Globus pallidus (tissue), 1 donor: ENCODE measurements around the gene ANKMY1.
"Not testable (repeated sequence)": the region's sequence is repeated elsewhere in the genome, so short reads cannot be mapped to it uniquely, and the experiment has no call there.

Source experiments
- DNase-seq: peaks from one replicate; pipeline ENCODE4 v3.0.0-alpha.2; 2015; ENCODE audit warnings: low spot score

Gene ANKMY1

DNA sequence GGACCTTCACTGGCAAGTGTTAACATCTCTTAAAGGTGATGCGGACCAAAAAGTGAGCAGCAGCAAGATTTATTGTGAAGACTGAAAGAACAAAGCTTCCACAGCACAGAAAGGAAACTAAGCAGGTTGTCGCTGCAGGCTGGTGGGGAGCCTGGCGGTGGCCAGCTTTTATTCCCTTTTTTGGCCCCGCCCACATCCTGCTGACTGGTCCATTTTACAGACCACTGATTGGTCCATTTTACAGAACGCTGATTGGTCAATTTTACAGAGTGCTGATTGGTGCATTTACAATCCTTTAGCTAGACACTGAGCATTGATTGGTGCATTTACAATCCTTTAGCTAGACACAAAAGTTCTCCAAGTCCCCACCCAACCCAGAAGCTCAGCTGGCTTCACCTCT is 35.9 kb downstream of the ANKMY1 start:
- DNase-seq, result not testable (repeated sequence)

DNA sequence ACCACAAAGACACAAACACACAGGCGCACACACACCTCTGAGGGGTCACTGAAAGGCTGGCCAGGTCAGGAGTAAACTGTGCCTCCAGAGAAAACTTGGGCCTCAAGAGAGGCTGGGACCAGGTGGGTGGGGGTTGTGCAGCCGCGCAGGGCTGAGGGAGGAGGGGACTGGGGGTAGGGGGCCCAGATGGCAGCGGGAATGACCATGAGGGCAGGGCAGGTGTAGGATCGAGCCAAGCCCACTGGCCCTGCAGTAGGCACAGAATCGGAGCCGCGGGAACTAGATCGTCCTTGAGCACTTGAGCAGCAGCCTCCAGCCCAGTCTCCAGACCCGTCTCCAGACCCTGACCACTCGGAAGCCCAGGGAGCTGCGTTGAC is 36.8 kb downstream of the ANKMY1 start:
- no peak for DNase-seq

DNA sequence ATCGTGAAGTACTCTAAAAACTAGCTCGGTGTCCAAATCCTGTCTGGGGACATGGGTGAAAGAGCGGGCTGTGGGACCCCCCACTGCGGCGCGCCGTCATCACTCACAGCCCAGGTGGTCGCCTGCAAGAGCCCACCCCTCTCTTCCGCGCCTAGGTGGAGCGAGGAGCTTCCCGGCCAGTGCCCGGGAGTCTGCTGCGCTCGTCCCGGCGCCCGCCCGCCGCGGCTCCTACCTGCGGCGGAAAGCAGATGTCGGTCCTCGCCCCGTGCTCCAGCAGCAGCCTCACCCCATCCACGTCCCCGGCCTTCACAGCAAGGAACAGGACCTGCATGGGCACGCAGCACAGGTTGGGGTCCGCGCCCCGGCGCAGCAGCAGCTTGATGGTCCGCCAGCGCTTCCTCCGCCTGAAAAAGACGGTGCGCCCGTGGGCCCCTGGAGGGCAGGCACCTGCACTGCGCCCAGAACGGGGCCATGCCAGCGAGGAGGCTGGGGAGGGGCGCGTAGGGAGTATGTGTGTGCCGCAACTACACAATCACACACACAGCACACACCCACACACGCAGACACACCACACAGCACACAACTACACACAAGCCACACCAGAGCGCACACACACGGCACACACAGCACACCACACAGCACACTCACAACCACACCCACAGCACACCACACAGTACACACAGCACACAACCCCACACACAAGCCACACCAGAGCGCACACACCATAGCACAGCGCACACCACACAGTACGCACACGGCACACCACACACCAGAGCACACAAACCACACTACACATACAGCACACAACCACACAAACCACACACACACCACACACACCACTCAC is 37.4 kb downstream of the ANKMY1 start:
- no peak for DNase-seq

DNA sequence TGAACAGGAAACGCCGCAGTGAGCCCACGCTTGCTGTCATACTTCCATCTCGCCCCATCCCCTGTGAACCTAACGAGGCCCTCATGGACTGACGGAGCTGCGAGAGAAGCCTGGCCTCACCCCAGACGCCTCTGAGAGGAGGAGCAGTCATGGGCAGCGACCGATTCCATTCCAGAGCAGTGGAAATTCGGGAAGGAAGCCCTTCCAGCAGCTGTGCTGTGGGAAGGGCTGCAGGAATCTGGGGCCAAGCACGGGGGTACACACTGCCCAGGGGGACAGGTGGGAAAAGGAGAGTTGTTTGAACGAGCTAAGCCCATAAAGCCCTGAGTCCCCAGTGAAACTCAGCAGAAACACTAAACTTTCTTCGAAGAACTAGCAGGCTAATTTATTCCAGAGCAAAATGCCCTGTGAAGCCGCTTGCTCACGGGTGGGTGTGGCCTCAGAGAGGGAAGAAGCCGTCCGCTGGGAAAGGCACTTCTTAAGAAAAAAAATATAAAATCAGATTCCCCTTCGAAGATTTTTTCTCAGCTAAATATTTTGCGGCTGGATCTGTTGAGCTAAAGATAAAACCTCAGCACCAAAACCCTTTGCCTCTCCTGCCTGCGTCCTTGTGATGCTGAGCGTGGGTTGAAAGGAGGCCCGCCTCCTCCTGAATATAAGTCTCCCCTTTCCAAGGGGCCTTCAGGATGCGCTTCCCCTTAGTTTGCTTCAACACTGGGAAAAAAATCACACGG is 38.2 kb downstream of the ANKMY1 start:
- DNase-seq, result no peak

DNA sequence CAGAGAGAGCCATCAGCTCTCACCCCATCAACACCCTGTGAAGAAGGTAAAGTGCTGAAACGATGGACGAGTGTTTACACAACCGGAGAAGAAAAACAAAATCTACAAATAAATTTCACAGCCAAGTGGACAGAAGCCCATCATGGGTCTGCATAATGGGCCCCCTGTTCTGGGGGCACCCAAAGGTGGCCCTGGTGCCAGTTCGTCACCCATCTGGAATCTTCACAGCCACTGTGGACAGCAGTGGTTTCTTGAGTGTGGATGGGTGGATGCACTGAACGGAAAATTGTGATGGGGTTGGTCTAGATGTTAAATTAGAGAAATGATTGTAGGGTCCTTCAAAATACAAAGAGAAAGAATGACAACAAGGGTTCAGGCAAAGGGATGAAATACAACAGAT is 38.8 kb downstream of the ANKMY1 start:
- no peak for DNase-seq

DNA sequence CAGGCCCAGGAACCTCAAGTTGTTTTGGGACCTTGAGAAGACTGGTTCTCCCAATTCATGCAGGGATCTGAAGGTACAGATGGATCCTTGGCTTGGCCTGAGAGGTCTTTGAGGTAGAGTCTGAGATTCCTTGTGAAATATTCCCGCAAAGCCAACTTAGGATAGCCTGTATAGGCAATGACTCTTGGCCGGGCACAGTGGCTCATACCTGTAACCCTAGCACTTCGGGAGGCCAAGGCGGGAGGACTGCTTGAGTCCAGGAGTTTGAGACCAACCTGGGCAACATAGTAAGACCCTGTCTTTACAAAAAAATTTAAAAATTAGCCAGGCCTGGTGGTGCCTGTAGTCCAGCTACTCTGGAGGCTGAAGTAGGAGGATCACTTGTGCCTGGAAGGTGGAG is 40.4 kb downstream of the ANKMY1 start:
- DNase-seq, result no peak

DNA sequence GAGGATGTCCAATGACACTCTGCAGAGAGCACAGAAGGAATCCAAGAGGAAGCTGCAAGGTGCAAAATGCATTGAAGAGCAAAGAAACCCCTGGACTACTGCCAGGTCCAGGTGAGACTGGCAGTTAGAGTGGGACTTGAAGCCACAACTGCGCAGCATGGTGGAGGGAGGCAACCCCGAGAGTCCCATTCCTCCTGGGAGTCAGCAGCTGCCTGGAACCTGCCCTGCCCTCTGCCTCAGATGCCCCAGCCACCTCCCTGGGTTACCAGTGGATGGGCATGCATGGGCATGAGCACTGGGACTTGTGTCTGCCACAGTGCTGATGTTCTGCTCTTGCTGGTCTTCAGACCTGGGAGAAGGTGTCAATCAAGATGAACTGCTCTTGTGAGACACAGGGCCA is 43.2 kb downstream of the ANKMY1 start:
- no peak for DNase-seq

DNA sequence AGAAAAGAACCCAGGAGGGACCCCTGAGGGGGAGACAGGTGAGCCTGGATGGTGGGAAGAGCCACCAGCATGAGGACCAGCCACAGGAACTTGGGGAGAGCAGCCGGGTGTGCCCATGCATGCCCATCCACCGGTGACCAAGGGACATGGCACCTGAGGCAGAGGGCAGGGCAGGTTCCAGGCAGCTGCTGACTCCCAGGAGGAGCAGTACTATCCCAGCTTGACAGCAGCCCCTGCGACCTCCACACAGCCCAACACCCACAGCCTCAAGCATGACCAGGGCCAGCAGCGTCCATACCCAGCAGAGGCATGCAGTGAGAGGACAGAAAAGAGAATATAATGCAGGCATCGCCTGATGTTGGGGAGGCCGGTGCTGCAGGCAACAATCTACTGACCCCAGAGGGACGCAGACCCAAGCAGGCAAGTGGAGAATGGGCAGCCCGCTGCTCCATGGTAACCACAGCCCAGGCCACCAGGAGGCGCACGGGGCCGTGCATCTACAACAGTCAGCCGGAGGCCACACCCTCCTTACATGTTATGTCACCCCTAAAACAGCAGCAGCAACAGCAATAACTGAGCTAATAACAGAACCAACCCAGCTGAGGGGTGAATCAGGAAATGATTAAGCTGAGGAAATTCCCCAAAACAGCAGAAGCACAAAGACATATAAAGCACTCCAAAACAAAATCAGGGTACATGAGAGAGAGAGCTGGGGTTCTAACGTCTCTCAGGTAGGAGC is 44.1 kb downstream of the ANKMY1 start:
- peak; percentile 47 for DNase-seq

DNA sequence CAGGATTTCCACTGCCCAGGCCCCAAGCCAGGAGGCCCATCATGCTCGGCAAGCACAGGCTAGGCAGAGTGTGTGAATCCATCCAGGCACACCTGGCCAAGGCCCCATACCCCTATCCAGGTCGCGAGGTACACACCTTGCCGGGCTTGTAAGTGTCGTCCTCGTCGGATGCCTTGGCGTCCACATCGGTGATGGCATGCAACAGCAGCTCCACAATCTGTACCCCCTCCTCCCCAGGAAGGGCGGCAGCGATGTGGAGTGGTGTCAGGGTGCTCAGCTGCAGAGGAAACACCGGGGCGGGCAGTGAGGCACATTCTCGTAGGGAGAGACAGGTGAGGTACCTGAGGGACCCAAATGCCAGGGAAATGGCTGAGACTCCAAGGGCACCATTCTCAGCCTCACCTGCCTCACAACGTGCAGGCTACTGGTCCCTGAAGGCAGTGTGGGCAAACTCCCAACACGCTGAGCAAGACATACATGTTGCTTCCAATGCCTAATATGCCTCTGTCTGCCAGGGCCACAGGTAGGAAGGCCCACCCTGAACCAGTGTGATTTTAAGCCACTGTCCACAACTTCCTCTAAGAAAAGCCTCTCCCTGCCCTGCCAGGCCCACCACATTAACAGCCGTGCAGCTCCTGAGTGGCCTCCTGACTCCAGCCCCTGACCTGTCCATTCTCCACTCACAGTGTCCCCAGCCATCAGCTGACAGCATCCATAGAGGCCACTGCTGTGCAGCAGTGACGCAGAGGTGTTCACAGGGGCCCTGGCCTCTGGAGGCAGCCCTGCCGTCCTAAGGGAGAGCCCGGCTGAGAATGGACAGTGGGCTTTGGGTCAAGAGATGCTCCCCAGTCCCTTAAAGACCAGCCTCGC is 44.9 kb downstream of the ANKMY1 start:
- DNase-seq, result no peak

DNA sequence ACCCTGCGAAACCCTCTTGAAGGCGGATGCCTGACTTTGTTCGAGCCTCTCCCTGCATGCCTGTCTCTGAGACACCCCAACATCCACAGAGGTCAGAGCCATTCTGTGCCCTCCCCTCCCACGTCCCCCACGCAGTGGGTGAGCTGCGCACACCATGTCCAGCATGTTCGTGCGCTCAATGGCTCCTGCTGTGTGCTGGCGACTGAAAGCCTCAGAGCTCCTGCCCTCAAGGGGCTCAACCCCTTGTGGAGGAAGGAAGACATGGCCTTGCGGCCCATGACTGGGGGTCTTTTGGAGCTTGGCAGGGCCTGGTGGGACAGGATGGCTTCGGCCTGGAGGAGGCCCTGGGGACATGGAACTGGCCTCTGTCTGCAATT is 45.7 kb downstream of the ANKMY1 start:
- no peak for DNase-seq

DNA sequence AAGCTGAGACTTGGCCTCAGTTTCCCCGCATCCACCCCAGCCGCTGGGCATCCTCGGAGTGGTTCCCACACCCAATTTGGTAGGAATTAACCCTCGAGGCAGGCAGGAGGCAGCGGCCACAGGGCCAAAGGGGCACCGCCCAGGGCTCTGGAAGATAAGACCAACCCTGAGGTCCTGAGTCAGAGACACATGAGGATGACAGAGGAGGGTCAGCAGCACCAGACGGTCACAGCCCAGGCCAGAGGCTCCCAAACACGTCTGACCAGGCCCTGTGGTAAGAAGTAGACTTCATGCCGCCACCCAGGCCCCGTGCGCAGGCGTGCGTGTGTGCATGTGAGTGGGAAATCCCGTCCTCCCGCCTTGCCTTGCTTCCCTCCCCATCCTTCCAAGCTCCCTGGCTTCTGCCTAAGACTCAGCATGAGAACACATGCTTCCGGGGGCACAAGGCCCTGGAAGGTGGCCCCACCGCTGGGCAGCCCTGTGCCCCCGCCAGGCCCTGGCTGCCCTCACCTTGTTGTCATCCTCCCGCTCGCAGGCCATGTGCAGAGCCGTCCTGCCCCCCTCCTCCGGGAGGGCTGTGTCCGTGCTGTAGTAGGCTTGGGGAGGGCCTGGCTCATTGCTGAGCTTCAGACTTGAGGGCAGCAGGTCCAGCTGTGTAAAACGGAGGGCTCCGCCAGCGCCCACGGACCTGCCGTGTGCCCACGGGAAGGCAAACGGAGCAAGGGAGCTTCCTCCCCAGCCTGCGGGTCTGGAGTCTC is 46.3 kb downstream of the ANKMY1 start:
- DNase-seq, result no peak

DNA sequence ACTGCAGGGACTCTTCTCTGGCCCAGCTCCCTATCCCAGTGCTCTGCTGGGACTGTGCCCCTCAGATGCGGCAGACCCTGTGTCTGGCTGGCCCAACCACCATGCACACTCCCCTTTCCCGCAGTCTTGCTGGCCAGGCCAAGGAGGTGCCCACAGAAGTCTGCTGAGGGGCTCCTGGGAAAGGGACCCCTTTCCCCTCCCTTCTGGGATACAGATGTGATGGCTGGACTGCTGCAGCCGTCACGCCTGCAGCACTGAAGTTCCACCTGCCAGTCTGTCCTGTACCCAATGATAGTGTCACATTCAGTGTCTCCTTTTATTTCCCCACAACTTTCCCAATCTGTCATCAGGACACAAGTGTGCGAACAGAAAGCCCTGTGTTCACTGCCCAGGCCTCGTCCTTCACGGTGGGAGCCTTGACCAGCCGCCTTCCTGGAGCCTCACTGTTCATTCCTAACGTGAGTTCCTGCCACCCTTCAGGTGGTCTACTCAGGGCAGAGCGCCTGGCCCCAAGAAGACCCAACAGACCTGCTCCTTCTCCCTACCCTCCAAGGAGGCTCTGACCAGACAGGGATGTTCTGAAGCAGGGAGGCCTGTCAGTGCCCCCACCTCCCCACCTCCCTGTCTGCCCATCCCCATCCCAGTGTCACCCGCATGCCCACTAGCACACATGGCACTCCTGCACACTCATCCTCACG is 47.1 kb downstream of the ANKMY1 start:
- DNase-seq, result no peak

DNA sequence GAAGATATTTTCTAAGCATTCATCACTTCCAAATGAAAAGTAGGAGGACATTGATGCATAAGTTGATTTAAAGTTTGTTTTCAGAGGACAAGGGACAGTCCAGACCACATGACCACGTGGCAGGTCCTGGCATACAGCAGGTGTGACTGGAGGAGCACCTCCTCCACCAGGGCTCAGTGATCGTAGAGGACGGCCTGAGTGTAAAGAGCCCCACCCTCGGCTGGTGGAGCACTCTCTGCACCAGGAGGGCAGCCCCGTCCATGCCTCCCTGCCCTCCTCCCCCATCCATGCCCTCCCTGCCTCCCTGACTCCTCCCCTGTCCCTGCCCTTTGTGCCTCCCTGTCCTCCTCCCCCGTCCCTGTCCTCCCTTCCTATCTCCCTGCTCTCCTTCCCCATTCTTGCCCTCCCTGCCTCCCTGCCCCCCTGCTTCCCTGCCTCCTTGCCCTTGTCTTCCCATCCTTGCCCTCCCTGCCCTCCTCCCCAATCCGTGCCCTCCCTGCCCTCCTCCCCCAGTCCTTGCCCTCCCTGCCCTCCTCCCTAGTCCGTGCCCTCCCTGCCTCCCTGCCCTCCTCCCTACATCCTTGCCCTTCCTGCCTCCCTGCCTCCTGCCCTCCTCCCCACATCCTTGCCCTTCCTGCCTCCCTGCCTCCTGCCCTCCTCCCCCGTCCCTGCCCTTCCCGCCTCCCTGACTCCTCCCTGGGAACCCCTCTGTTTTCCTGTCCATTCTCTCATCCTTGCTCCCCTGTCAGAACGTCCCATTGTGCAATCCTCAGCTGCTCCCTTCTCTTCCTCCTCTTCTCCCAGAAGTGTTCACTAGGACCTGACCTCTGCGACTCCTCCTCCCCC is 47.9 kb downstream of the ANKMY1 start:
- DNase-seq, result no peak

DNA sequence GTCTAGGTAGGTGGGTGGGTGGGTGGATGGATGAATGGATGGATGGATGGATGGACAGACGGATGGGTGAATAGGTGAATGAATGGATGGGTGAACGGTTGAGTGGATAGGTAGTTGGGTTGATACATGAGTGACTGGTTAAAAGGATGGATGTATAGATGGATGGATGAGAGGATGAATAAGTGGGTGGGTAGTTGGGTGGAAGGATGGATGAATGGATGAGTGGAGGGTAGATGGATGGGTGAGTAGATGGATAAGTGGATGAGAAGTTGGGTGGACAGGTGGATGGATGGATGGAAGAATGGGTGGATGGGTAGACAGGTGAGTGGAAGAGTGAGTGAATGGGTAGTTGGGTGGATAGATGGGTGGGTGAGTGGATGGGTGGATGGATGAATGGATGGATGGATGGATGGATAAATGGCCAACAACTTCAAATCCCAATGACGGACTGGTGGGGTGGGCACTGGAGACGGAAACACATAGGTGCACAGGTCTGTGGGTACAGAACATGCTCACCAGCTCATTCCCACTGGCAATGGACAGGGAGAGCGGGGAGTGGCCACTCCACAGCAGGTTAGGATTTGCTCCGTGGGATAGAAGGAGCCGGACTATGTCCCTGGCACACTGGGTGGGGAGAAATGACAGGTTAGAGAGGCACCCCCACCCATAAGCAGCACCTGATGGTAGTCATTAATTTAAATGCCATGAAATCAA is 48.8 kb downstream of the ANKMY1 start:
- DNase-seq, result no peak

DNA sequence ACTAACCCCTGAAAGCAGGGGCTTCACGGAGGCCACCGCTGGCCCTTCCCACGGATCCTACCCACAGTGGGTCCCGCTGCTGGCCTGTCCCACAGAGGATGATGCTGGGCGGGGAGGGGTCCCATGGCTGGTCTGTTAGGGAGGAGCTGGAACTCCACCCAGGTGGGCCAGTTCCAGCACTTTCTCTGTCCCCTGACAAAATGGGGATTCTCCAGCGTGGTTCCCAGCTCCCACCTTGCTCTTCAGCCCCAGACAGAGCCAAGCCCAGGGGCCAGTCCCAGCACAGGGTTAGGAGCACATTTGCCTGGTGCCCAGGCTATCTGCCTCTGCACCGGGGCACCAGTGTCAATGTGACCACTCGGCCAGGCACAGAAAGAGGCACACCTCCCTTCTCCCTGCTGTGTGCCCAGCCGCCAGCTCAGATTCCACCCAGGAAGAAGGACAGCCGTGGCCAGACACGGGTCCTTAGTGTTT is 50.0 kb downstream of the ANKMY1 start:
- no peak for DNase-seq

DNA sequence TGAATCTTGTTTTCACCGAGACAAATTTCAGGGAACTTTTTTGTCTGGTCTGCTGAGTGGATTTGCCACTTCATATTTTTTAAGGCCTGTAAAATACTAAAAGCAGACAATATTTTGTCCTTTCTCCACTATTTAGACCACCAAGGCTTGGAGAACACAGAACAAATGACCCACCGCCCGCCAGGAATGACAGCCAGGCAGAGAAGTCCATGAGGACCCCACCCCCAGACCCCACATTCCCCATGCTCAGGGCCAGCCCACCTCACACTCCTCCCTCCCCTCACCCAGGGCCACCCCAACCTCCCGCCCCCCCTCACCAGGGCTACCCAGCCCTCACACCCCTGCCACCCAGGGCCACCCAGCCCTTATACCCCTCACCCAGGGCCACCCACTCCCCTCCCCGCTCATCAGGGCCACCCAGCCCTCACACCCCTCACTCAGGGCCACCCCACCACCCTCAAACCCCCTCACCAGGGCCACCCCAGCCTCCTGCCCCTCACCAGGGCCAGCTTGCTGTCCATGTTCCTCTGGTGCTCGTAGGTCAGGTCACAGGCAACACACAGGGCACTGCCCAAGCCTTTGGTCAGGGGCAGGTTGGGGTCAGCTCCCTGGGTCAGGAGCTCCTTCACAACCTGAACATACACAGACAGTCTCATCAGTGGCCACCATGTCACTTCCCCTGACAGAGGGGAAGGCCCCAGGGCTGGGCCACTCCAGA is 50.6 kb downstream of the ANKMY1 start:
- DNase-seq, result no peak

DNA sequence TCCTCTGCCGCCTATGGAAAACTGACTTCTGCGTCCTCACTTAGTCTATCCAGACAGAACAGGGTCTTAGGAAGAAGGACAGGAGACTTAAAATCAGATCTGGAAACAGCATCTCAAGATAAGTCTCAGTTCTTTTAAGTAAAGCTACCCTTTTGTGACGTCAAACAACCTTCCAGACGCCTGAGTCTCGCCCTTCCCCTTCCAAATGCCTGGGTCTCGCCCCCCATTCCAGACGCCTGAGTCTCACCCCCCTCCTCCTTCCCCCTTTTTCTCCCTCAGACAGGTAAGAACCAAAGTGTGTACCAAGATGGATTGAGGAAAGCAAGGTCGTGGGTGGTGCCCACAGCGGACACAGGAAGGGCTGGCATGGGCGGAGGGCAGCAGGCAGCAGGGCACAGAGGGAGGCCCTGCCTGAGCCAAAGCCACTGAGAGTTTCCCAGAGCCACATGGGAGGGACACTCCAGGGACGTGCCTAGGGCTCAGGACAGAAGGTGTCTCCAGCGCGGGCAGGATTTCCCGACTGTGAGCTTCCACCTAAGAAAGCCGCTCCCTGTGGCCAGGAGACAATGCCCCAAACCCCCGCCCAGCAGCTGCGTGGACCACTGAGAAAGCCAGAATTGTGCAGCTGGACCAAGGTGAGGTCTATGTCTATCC is 51.3 kb downstream of the ANKMY1 start:
- DNase-seq, result no peak

DNA sequence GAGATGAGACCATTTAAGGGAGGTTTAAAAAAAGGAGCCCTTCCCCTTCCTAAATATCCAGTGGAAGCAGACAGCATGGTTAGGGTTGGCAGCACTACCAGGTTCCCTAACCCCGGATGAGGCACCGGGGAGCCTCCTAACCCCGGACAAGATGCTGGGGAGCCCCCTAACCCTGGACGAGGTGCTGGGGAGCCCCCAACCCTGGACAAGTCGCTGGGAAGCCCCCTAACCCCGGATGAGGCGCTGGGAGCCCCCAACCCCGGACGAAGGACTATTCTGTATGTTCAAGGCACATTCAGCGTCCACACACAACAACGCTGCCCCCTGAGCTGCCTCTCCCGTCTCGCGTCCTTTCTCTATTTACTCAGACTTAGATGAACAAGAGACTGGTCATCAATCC is 51.9 kb downstream of the ANKMY1 start:
- no peak for DNase-seq
